A549 treated with dexamethasone at 1 μM for 4 hours (cell line): ENCODE results near the gene TMEM150B. TPM values are rescaled to one million over a fixed set of nuclear protein-coding genes. Genes with fewer than 3 reads are reported as not detected.

Experiments
- total RNA-seq: library from RNA; stranded (reverse); fragments of 200-300 nt; extraction: Qiagen RNA extraction; gene quantifications from 5 replicates; pipeline ENCODE4 v1.2.3, GENCODE V29; 2022

Gene TMEM150B
- not detected in 5 replicates for total RNA-seq

GRCh38 chr19:55325172-55325571 lies at the start of gene TMEM150B:
TMEM150B (minus strand) TSS chr19:55325341; CDS start chr19:55321036, 4,305 bp downstream.

DNA sequence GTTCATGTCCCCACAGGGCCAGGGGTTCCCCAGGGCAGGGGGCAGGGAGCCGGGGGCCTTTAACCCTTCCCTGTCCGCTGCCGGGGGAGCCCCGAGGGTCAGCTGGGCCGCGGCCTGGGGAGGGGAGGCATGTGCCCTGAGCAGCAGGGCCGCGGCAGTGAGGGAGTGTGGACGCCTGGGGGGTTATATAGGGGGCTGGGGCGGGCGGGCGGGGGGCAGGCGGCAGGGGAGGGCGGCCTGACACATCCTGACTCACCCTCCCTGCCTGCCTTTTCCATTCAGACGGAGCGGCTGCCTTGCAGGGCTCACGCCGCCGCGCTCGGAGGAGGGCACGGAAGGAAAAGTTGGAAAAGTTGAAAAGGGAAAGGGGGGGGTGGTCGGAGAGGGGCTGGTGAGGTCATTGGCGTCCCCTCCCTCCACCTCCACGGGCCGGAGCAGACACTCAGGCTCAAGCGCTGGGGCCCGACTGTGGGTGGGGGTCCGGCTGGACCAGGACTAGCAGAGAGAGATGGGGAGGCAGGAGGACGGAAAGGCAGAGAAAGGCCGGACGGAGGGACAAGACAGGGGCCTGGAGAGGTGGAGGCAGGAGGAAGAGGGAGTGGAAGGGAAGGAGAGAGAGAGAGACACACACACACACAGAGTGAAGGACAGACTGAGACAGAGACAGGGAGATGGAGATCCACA lies 45.3 kb upstream of the TMEM150B start, which contains the start of gene IL11:
Gene IL11, minus strand, starts transcription at position 159 of the 684 bp plus-strand sequence. Its CDS starts 153 bp downstream, at position 6.

DNA sequence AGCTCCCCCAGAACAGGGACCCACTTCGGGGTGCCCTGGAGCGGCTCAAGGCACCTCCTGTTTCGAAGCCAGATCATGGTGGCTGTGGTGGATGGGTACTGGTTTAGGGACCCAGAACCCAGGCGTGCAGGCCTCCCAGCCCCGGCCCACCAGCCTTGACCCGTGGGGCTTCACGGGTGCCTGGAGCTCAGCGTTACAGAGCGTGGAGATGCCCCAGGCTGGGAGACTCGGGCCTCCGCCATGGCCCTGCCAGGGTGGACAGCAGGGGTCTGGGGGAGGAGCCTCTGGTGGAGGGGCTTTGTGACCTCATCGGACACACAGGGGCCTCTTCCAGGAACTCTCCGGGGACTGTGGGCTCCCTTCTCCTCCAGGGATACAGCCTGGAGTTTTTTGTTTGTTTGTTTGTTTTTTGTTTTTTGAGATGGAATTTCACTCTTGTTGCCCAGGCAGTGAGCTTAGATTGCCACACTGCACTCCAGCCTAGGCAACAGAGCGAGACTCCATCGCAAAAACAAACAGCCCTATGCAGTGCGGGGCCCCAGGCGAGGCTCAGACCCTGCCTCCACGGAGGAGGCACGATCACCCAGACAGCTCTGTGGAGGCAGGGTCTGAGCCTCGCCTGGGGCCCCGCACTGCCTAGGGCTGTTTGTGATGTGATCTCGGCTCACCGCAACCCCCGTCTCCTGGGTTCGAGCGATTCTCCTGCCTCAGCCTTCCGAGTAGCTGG lies 38.0 kb upstream of the TMEM150B start, which contains the start of gene GARIN5B:
Gene GARIN5B, minus strand, starts transcription at position 271 of the 727 bp plus-strand sequence. Its CDS starts 194 bp downstream, at position 77.

DNA sequence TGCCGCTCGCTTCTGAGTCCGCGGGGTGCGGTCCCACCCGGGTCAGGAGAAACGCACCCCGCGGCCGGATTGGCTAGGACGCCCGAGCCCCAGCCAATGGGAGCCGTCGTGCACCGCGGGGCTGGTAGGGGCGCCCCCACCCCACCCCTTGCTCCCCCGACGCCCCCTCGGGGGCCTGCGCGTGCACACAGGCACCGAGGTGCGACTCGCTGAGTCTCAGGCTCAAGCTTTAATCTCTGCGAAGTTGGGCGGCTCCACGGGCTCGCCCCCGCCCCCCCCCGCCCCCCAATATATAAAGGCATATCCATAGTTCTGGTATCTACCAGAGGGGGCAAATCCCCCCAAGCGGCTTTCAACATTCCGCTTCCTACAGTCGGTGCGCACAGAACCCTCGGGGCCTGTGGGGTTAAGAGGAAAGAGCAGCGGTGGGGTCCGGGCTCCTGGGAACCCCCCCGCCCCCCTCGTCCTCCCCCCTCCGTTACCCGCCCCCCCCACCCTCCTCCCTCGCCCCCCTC lies 29.6 kb upstream of the TMEM150B start, which contains the start of gene COX6B2:
Gene COX6B2, minus strand, starts transcription at position 22 of the 515 bp plus-strand sequence. CDS start 198 bp downstream, outside the sequence.

DNA sequence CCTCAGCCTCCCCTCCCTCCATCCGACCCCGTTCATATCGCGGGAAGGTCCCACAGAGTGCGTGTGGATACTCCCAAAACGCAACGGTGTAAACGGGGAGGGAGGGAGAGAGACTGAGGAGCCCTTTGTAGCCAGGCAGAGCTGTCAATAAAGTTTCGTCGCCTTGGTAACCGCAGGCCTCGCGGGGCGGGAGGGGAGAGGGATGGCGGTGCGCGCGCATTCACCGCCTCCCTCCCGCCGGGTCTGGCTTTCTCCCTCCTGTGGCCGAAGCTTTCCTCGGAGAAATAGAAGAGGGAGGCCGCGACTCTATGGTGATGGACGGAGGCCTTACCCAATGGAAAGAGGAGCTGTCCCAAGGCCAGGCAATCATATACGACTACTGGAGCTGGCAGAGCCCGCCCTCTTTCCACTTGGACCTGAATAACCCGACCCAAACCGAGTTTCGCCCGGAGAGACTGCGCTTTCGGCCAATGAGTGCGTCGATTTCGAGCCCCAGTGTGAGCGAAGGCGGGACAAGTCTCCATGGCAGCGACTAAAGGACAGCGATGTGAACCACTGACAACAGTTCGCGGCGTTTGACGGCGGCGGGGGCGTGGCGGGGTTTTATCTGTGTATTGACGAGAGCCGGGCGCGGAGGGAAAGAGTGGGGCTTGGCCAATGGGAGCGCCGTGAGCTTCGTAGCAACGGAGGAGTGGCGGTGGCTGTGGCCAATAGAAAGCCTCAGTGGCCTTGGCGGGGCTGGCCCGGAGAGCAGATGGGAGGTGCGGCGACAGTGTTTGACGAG lies 14.2 kb upstream of the TMEM150B start, which contains the start of gene KMT5C:
Gene KMT5C, plus strand, starts transcription at position 772 of the 784 bp plus-strand sequence. CDS start 2,061 bp downstream, outside the sequence.

DNA sequence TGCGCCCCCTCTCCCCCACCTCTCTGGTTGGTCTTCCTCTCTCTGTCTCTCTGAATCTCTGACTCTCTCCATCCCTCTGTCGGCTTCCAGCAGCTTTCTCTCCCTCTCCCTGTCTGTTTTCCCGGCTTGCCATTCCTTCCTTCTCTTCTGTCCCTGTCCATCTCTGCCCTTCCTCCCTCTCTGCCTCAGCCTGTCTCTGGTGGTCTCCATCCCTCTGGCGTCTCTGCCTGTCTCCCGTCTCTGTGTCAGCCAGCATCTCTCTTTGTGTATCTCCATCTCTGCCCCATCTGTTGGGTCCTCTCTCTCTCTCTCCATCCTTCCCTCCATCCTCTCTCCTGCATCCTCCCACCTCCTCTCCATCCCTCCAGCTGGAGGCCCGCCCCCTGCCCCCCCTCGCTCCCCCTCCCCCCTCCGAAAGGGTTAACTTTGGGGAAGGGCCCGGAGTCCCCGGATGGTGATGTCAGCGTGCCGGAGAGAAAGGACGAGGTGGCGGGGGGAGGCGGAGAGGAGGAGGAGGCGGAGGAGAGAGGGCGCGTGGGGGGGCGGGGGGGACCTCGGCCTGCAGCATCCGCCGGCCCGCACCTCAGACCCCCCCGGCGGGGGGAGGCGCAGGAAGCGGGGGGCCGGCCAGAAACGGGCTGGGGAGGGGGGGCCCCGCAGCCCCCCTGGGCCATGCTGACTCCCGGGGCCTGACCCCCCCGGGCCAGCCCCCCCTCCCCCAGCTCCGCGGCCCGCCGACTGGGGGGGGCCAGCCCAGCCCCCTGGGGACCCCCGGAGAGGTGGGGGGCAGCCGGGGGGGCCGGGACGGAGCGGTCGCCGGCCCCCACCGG lies 41.4 kb downstream of the TMEM150B start, which contains the start of gene BRSK1:
Gene BRSK1, plus strand, starts transcription at position 450 of the 830 bp plus-strand sequence. CDS start 446 bp downstream, outside the sequence.

GRCh38 chr19:55279770-55280643 lies 45.1 kb downstream of the TMEM150B start, which contains the start of gene HSPBP1:
HSPBP1 (minus strand) TSS chr19:55280110; CDS start chr19:55279608, 502 bp downstream.

Other genes with a start within 250 kb of the TMEM150B start
- 2.9 to 5.9 TPM (median 5.1 TPM) in 5 replicates for gene EPS8L1, start 249.5 kb downstream of the TMEM150B start, total RNA-seq
- gene PPP1R12C, start 207.7 kb downstream of the TMEM150B start, total RNA-seq: 48.3 to 84.2 TPM (median 76.7 TPM) in 5 replicates
- gene TNNT1, start 176.1 kb downstream of the TMEM150B start, total RNA-seq: 124 to 145 TPM (median 127 TPM) in 5 replicates
- 6.4 to 9.5 TPM (median 8.1 TPM) in 5 replicates for gene TNNI3, start 167.6 kb downstream of the TMEM150B start, total RNA-seq
- 3.2 to 7.0 TPM (median 5.7 TPM) in 5 replicates for gene DNAAF3, start 158.7 kb downstream of the TMEM150B start, total RNA-seq
- 1.4 to 3.7 TPM (median 2.6 TPM) in 5 replicates for gene SYT5, start 145.1 kb downstream of the TMEM150B start, total RNA-seq
- gene PTPRH, start 115.8 kb downstream of the TMEM150B start, total RNA-seq: 3.1 to 4.5 TPM (median 3.9 TPM) in 5 replicates
- 2.5 to 4.7 TPM (median 3.8 TPM) in 5 replicates for gene TMEM86B, start 96.6 kb downstream of the TMEM150B start, total RNA-seq
- gene PPP6R1, start 66.3 kb downstream of the TMEM150B start, total RNA-seq: 75.8 to 120 TPM (median 119 TPM) in 5 replicates
- gene HSPBP1, start 45.2 kb downstream of the TMEM150B start, total RNA-seq: 119 to 129 TPM (median 124 TPM) in 5 replicates
- 2.1 to 4.9 TPM (median 3.1 TPM) in 5 replicates for gene BRSK1, start 41.3 kb downstream of the TMEM150B start, total RNA-seq
- 3.2 to 5.5 TPM (median 4.9 TPM) in 5 replicates for gene KMT5C, start 14.5 kb upstream of the TMEM150B start, total RNA-seq
- 0.75 to 1.2 TPM (median 0.91 TPM) in 5 replicates for gene COX6B2, start 29.4 kb upstream of the TMEM150B start, total RNA-seq
- gene GARIN5B, start 37.9 kb upstream of the TMEM150B start, total RNA-seq: 0.08 to 0.22 TPM (median 0.15 TPM) in 5 replicates
- gene IL11, start 45.1 kb upstream of the TMEM150B start, total RNA-seq: 8.4 to 11.3 TPM (median 8.6 TPM) in 5 replicates
- 0.86 to 1.9 TPM (median 1.1 TPM) in 5 replicates for gene TMEM190, start 51.5 kb upstream of the TMEM150B start, total RNA-seq
- gene TMEM238, start 59.0 kb upstream of the TMEM150B start, total RNA-seq: 2.4 to 7.0 TPM (median 4.2 TPM) in 5 replicates
- gene RPL28, start 60.6 kb upstream of the TMEM150B start, total RNA-seq: 2,624 to 3,119 TPM (median 2,807 TPM) in 5 replicates
- gene UBE2S, start 82.4 kb upstream of the TMEM150B start, total RNA-seq: 251 to 469 TPM (median 409 TPM) in 5 replicates
- 0.02 TPM in 2 of 5 replicates, not detected in the others for gene SHISA7, start 118.0 kb upstream of the TMEM150B start, total RNA-seq
- gene ISOC2, start 136.3 kb upstream of the TMEM150B start, total RNA-seq: 48.5 to 57.4 TPM (median 51.3 TPM) in 5 replicates
- 0.10 TPM in 1 of 5 replicates, not detected in the others for gene C19orf85, start 139.4 kb upstream of the TMEM150B start, total RNA-seq
- 4.2 to 7.9 TPM (median 7.2 TPM) in 5 replicates for gene ZNF628, start 151.3 kb upstream of the TMEM150B start, total RNA-seq
- gene NAT14, start 159.8 kb upstream of the TMEM150B start, total RNA-seq: 39.2 to 42.7 TPM (median 40.7 TPM) in 5 replicates
- gene SSC5D, start 163.1 kb upstream of the TMEM150B start, total RNA-seq: 0.28 to 0.84 TPM (median 0.58 TPM) in 5 replicates
- gene SBK2, start 211.8 kb upstream of the TMEM150B start, total RNA-seq: 1.3 to 2.6 TPM (median 1.8 TPM) in 5 replicates
- 1.3 to 2.6 TPM (median 2.1 TPM) in 5 replicates for gene SBK3, start 220.2 kb upstream of the TMEM150B start, total RNA-seq